GM12865 (cell line): ENCODE results near the gene SPTBN4.

Source experiments
- DNase-seq: peaks from one replicate; pipeline ENCODE4 v3.0.0; 2010; ENCODE audit warnings: low read depth
- H3K4me3 ChIP-seq: 2 replicates; pipeline ENCODE4 v1.5.1; 2011; ENCODE audit warnings: mild to moderate bottlenecking, low read depth, low read length, control low read depth
- TF ChIP-seq, protein P1 (sequence below): IDR thresholded peaks from 2 replicates; pipeline ENCODE4 v1.5.1; 2011; ENCODE audit warnings: low read length, control low read depth, low read depth, inconsistent platforms; ENCODE audit not compliant: insufficient read depth; ENCODE audit errors: missing control alignments

The SPTBN4 gene

DNA sequence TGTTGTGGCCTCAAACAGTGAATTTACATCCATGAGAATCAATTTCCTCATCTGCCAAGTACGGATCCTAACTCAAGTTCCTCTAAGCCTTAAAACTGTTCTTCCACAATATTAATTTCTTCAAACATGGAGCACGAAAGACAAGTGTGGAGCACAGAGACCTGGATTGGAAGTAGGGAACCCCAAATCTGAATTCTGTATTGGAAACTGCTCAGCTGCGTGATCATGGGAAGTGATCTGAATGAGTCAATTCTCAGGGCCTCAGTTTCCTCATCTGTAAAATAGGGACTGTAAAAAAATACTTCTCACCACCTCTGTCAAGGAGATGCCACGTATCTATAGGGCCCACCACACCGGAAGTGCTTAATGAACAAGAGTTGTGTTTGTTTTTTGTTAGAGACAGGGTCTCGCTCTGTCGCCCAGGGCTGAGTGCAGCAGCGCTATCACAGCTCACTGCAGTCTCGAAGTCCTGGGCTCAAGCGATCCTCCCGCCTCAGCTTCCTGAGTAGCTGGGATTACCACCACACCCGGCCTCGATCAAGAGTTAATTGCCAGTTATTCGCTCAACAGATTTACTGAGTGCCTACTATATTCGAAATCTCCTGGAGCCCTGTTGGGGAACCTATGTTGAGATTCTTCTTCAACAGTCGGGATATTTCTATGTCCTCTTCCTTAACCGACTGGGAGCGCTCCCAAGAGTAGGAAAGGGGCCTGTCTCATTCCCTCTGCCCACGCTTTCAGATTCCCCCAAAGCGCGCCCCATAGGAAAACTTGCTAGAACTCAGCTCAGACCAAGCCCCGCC, 24.3 kb upstream of the SPTBN4 start:
- TF ChIP-seq, protein P1, sequence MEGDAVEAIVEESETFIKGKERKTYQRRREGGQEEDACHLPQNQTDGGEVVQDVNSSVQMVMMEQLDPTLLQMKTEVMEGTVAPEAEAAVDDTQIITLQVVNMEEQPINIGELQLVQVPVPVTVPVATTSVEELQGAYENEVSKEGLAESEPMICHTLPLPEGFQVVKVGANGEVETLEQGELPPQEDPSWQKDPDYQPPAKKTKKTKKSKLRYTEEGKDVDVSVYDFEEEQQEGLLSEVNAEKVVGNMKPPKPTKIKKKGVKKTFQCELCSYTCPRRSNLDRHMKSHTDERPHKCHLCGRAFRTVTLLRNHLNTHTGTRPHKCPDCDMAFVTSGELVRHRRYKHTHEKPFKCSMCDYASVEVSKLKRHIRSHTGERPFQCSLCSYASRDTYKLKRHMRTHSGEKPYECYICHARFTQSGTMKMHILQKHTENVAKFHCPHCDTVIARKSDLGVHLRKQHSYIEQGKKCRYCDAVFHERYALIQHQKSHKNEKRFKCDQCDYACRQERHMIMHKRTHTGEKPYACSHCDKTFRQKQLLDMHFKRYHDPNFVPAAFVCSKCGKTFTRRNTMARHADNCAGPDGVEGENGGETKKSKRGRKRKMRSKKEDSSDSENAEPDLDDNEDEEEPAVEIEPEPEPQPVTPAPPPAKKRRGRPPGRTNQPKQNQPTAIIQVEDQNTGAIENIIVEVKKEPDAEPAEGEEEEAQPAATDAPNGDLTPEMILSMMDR: no peak
- peak overlapping the region; percentile 71 for H3K4me3 ChIP-seq
- DNase-seq: peak; percentile 64

DNA sequence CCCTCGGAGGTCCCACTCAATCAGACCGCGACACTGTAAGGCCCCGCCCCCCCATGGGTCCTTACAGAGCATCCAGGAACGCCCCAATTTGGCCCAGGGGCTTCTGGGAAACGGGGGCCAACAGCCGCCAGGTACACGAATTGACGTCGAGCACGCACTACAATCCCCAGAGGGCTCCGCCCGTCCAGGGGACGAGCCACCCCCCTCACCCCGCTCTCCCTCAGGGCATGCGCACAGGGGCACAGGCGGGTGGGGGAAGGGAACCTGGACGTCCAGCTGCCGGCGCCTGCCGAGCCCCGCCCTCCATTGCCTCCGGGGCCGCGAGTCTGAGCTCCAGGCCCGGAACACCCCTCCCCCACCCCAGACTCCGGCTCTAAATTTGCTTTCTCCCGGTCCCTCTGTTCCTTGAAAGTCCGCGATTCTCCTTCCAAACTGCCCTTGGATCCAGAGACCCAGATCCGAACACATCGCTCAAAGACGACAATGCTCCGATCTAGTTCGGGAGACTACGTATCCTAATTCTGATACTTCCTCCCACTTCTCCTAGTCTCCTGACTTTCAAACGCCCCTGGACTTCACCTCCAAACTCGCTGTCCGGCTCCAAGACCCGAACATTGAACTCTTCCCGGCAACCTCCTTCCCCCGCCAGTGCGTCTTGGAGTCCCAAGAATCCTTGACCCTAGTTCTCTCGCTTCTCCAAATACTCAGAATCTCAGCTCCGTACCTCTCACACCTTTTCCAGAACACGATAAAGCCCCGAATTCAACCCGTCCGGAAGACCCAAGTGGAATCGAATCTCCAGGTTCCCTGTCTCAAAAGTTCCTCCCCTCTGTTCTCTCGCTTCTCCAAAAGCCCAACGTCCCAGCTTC, 23.4 kb upstream of the SPTBN4 start:
- DNase-seq: peak; percentile 100
- TF ChIP-seq, protein P1: no peak
- H3K4me3 ChIP-seq: peak overlapping the region; percentile 85

DNA sequence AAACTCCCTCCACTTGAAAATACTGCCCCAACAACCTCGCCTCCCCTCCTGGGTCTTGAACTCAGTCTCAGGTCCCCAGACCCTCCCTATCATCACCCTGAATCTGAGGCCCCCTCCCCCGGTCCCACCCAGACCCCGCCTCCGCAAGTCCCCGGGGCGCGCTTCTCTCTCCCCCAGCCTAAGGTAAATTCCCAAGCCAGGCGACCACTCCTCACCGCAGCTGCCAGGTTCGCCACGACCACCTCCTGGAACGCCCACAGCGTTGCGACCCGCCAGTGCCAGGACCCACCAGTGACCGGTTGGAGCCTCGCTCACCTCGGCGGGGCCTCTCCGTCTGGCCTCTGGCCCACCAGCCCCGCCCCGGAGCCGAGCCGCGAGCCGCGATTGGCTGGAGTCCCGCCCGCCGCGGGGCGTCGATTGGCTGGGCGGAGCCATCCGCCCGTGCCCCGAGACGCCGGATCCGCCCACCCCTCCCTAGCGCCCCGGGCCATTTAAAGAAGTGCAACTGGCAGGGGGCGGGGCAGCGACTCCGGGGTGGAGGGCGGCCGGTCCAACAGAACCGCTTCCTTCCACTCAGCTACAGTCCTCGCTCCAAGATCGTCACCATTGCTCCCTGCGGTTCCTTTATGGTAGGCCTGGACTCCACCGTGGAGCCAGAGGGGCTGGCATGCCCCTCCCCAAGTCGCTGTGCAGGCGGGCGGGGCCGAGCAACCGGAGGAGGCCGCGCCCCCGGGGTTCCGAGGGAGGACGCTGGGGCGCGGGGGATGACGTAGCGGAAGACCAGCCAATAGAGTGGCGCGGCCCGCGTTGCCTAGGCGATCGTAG, 22.6 kb upstream of the SPTBN4 start, which contains the start of gene SERTAD3:
Gene SERTAD3 (minus strand): TSS at position 336 of the 825 bp plus-strand sequence. CDS start 2,255 bp downstream, outside the sequence.
- H3K4me3 ChIP-seq: peak within 1 kb of the TSS; percentile 85
- DNase-seq: peak; percentile 97
- TF ChIP-seq, protein P1: no peak

DNA sequence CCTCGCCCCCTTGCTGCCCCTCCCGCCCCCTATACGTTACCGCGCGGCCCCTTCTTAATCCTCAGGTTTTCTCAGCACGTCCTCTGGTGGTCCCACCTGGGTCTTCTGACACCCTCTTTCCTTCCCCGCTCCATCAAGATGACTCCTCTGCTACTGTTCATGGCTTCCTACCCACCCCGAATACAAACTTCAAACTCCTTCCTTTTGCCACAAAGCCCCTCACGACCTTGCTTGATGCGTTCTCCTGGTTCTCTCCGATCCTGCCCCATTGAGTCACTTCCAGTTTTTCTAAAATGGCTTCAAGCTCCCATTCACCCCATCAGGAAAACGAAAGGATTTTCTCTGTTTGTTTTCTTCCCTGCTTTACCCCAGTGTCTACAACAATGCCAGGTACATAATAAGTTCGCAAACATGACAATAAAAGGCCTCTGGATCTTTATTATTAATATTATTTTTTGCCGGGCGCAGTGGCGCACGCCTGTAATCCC, 21.9 kb upstream of the SPTBN4 start:
- peak overlapping the region; percentile 85 for H3K4me3 ChIP-seq
- TF ChIP-seq, protein P1: peak; percentile 24
- DNase-seq: no peak

DNA sequence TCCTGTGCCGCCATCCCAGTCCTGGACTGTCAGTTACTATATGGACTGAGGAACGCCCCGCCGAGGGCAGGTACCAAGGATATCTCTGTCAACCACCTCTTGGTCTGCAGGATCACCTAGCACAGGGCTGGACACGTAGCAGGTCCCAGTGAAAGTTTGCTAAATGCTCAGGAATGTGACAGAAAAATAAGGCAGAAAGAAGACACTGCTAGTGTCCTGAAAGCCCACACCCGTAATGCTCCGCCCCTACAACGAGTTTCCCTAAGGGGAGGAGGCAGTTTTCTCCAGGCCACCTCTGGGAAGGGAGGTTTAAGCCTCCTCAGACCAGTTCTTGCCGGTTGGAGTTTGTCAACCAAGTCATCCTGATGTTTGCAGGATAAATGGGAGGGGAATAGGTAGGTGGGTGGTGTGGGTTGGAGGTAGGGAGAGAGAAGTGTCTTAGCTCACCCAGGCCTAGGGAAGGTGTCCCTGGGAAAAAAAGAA, 21.0 kb upstream of the SPTBN4 start:
- no peak overlapping the region for H3K4me3 ChIP-seq
- DNase-seq: no peak
- TF ChIP-seq, protein P1: no peak

DNA sequence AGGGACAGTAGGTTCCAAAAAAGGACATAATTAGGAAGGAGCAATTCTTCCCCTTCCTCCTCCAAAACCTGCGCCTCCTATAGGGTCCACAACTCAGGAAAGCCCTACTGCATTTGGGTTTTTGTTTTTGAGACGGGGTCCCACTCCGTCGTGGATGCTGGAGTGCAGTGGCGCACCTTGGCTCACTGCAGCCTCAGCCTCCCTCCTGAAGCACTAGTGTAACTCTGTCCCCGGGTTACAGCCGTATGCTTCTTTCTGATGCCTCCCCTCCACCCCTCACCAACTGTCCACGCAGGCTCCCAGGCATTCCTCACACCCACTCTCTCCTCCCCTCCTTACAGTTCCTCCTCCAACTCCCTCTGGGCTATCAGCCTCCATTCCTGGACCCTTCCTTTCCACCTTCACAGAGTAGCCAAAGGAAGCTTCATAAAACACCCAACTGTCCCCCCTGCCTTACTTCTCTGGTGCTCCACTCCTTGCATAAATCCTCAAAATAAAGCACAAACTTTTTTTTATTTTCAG, 20.5 kb upstream of the SPTBN4 start:
- TF ChIP-seq, protein P1: no peak
- no peak for DNase-seq
- H3K4me3 ChIP-seq: no peak overlapping the region
